Loucy (cell line): Measurements from ENCODE around the gene C2CD3.

Source experiments
- H2AFZ ChIP-seq: fragments of 200-600 bp; sonication (generic); 2 replicates; pipeline ENCODE4 v1.6.0; 2016; ENCODE audit warnings: antibody characterized with exemption, mild to moderate bottlenecking, low read length, moderate library complexity
- H3F3A ChIP-seq: fragments of 200-600 bp; 2 replicates; pipeline ENCODE4 v1.6.0; 2016; ENCODE audit warnings: antibody characterized with exemption, low read depth, mild to moderate bottlenecking
- H3K27me3 ChIP-seq: fragments of 200-600 bp; sonication (generic); 2 replicates; pipeline ENCODE4 v1.6.1; 2014; ENCODE audit warnings: low read length, mild to moderate bottlenecking; ENCODE audit not compliant: insufficient read depth, poor library complexity, severe bottlenecking
- H3K36me3 ChIP-seq: fragments of 200-600 bp; sonication (generic); 2 replicates; pipeline ENCODE4 v1.6.1; 2016; ENCODE audit warnings: low read length; ENCODE audit not compliant: insufficient read depth
- H3K4me1 ChIP-seq: fragments of 200-600 bp; sonication (generic); 2 replicates; pipeline ENCODE4 v1.5.1; 2014; ENCODE audit warnings: low read length, mild to moderate bottlenecking; ENCODE audit not compliant: insufficient read depth, poor library complexity, severe bottlenecking
- H3K4me2 ChIP-seq: fragments of 200-600 bp; sonication (generic); 2 replicates; pipeline ENCODE4 v1.6.0; 2014; ENCODE audit warnings: antibody characterized with exemption, low read length, low read depth, mild to moderate bottlenecking; ENCODE audit not compliant: poor library complexity, severe bottlenecking
- H3K4me3 ChIP-seq: fragments of 200-600 bp; sonication (generic); 2 replicates; pipeline ENCODE4 v1.5.1; 2014; ENCODE audit warnings: low read length, mild to moderate bottlenecking, mixed read lengths; ENCODE audit not compliant: poor library complexity, severe bottlenecking
- H3K79me2 ChIP-seq: fragments of 200-600 bp; sonication (generic); 2 replicates; pipeline ENCODE4 v1.6.1; 2014; ENCODE audit warnings: low read length; ENCODE audit not compliant: insufficient read depth
- H3K9ac ChIP-seq: fragments of 200-600 bp; sonication (generic); 2 replicates; pipeline ENCODE4 v1.6.0; 2014; ENCODE audit warnings: mild to moderate bottlenecking, low read depth, low read length, moderate library complexity; ENCODE audit not compliant: poor library complexity, severe bottlenecking
- H3K9me2 ChIP-seq: fragments of 200-600 bp; sonication (generic); replicated peaks from 2 replicates; pipeline ENCODE4 v1.6.1; 2016; ENCODE audit warnings: low read depth, low read length, mixed read lengths
- H3K9me3 ChIP-seq: fragments of 200-600 bp; sonication (generic); 2 replicates; pipeline ENCODE4 v1.6.1; 2014; ENCODE audit warnings: mild to moderate bottlenecking, antibody characterized with exemption, low read length, low read depth; ENCODE audit not compliant: insufficient read depth
- H4K20me1 ChIP-seq: fragments of 200-600 bp; sonication (generic); 2 replicates; pipeline ENCODE4 v1.6.0; 2014; ENCODE audit warnings: antibody characterized with exemption, low read length, mild to moderate bottlenecking; ENCODE audit not compliant: insufficient read depth, poor library complexity, severe bottlenecking
- EZH2phosphoT487 ChIP-seq: fragments of 200-600 bp; IDR thresholded peaks from 2 replicates; pipeline ENCODE4 v1.6.1; 2018; ENCODE audit warnings: antibody characterized with exemption, mild to moderate bottlenecking, moderate library complexity, borderline replicate concordance
- TF ChIP-seq, protein P1 (sequence below): fragments of 200-600 bp; sonication (generic); conservative IDR thresholded peaks from 2 replicates; pipeline ENCODE4 v1.5.1; 2014; ENCODE audit warnings: mild to moderate bottlenecking, antibody characterized with exemption, low read length

C2CD3 gene

DNA sequence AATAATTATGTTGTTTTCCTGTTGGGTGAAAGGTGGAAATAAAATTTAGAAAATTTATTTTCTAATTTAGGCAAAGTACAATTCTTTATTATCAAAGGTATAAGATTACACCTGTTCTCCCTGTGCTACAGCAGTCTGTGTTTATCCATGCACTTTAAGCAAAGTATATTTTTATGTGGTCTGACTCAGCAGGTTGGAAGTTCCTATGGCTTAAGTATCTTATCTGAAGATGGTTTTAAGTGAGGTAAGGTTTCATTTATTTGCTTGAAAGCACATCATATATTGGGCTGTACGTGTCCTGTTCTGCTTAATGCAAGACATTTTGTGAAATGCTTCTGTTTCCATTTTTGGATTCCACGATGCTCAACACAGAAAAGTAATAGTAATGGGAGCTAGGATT lies 14.9 kb upstream of the C2CD3 start:
- Histone ChIP-seq H3K4me3 (no peak overlapping the region), H4K20me1 (peaks cover 4% of the 10 kb centered on the region), H3K9me2 (no peaks in the 10 kb centered on the region), H3K27me3 (no peaks in the 10 kb centered on the region), H3K9ac (no peak overlapping the region), H3F3A (no peaks in the 10 kb centered on the region), H2AFZ (no peak overlapping the region), H3K4me2 (no peak overlapping the region), H3K36me3 (peaks cover 20% of the 10 kb centered on the region; the same call in 1 of the 2 replicates), H3K79me2 (peaks cover 79% of the 10 kb centered on the region), H3K9me3 (no peaks in the 10 kb centered on the region), H3K4me1 (peaks cover 15% of the 10 kb centered on the region)
- no peak for TF ChIP-seq EZH2phosphoT487
- TF ChIP-seq, protein P1, sequence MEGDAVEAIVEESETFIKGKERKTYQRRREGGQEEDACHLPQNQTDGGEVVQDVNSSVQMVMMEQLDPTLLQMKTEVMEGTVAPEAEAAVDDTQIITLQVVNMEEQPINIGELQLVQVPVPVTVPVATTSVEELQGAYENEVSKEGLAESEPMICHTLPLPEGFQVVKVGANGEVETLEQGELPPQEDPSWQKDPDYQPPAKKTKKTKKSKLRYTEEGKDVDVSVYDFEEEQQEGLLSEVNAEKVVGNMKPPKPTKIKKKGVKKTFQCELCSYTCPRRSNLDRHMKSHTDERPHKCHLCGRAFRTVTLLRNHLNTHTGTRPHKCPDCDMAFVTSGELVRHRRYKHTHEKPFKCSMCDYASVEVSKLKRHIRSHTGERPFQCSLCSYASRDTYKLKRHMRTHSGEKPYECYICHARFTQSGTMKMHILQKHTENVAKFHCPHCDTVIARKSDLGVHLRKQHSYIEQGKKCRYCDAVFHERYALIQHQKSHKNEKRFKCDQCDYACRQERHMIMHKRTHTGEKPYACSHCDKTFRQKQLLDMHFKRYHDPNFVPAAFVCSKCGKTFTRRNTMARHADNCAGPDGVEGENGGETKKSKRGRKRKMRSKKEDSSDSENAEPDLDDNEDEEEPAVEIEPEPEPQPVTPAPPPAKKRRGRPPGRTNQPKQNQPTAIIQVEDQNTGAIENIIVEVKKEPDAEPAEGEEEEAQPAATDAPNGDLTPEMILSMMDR = no peak

DNA sequence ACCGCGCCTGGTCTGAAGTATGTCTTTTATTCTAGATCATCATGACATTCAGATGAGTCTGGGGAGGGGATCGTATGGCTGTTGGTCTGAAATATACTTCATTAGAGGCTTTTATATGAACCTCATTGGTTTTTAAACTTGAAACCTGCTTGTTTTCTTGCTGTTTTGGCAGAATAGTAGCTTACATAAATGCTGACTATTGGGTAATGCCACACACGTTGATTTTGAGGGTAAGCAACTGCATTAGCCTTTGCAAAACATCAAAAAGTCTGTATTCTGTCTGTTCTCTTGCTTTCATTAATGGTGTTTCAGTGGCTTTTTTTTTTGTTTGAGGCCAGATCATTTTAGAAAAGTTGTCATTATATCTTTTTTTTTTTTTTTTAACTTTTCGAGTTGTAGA lies 14.5 kb upstream of the C2CD3 start:
- H3K27me3 ChIP-seq = no peaks in the 10 kb centered on the region
- peaks cover 79% of the 10 kb centered on the region for H3K79me2 ChIP-seq
- no peaks in the 10 kb centered on the region for H3K9me2 ChIP-seq
- H3K36me3 ChIP-seq = peaks cover 16% of the 10 kb centered on the region; the same call in 1 of the 2 replicates
- no peak overlapping the region for H3K9ac ChIP-seq
- H3K4me2 ChIP-seq = no peak overlapping the region
- H2AFZ ChIP-seq = no peak overlapping the region
- H4K20me1 ChIP-seq = peaks cover 4% of the 10 kb centered on the region
- H3K4me1 ChIP-seq = peaks cover 15% of the 10 kb centered on the region
- no peaks in the 10 kb centered on the region for H3F3A ChIP-seq
- no peak for TF ChIP-seq EZH2phosphoT487
- TF ChIP-seq, protein P1 = no peak
- H3K4me3 ChIP-seq = no peak overlapping the region
- no peaks in the 10 kb centered on the region for H3K9me3 ChIP-seq

GRCh38 chr11:74182635-74183034 lies 11.8 kb upstream of the C2CD3 start:
- Histone ChIP-seq H3F3A (no peaks in the 10 kb centered on the region), H3K9ac (no peak overlapping the region), H3K79me2 (peaks cover 92% of the 10 kb centered on the region), H2AFZ (no peak overlapping the region), H3K4me2 (no peak overlapping the region), H3K36me3 (peaks cover 5% of the 10 kb centered on the region; the same call in 1 of the 2 replicates), H3K27me3 (no peaks in the 10 kb centered on the region), H3K4me1 (peaks cover 33% of the 10 kb centered on the region), H3K9me3 (no peaks in the 10 kb centered on the region), H3K4me3 (no peak overlapping the region), H4K20me1 (peaks cover 10% of the 10 kb centered on the region), H3K9me2 (no peaks in the 10 kb centered on the region)
- TF ChIP-seq, protein P1 = no peak
- no peak for TF ChIP-seq EZH2phosphoT487
